ENCODE results near the gene SLC2A10.

DNA sequence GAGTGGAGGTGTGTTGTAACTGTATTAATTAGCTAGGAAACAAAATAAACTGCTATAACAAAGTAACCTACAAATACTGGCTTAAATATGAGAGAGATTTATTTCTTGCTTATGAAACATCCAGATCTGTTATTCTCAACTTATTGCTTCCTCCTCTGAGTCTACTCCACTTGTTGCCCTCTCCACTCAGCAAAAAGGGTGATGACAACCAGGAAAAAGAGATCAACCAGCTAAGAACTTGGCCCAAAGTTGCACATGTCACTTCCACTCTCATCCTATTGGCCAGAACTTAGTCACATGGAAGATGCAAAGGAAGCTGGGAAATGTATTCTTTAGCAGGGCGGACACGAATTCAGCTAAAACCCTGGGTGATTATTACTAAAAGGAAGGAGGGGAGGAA is 15.0 kb upstream of the SLC2A10 start:
- TF ChIP-seq CTCF (IDR thresholded peaks at IDR 0.05; ENCODE audit: insufficient read depth, low read length, poor library complexity, severe bottlenecking) (no peak), EZH2phosphoT487 (conservative IDR thresholded peaks at IDR 0.05; ENCODE audit: low read length) (no peak)
